HG03025 (cell line): ENCODE results near the gene MADCAM1.
A peak's percentile ranks its signal among the peaks of the same experiment; 100 is the strongest.

Experiments
- ATAC-seq: cut with Tn5 transposase; IDR thresholded peaks from one replicate; pipeline ENCODE4 v1.9.1; 2021; ENCODE audit warnings: mild to moderate bottlenecking, moderate library complexity; ENCODE audit not compliant: unreplicated experiment, low FRiP score

The MADCAM1 gene

DNA sequence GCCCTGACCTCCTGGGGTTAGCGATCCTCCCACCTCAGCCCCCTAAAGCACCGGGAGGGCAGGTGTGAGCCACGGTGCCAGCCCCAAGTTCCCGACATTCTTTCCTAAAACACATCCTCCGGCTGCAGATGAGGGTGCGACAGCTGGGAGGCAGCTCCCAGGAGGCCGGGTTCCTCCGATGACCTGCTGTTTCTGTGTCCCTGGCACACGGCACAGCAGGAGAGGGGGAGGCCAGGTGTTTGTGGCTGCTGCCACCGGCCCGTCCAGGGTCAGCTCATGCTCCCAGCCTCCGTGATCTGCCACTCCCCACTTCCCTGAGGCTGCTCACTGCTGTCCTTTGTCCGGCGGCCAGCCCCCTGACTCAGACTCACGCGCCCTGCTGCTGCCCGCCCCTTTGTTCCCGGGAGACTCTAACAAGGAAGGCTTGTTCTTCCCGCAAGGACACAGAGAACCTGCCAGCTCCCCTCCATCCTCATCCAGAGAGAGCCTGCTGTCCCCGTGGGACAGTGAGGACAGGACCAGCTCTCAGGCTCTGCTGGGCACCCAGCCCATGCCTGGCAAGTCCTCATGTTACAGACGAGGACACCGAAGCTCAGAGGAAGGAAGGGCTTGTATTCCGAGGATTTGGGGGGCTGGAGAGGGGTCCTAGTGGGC is 10.6 kb upstream of the MADCAM1 start:
- ATAC-seq, result no peak

DNA sequence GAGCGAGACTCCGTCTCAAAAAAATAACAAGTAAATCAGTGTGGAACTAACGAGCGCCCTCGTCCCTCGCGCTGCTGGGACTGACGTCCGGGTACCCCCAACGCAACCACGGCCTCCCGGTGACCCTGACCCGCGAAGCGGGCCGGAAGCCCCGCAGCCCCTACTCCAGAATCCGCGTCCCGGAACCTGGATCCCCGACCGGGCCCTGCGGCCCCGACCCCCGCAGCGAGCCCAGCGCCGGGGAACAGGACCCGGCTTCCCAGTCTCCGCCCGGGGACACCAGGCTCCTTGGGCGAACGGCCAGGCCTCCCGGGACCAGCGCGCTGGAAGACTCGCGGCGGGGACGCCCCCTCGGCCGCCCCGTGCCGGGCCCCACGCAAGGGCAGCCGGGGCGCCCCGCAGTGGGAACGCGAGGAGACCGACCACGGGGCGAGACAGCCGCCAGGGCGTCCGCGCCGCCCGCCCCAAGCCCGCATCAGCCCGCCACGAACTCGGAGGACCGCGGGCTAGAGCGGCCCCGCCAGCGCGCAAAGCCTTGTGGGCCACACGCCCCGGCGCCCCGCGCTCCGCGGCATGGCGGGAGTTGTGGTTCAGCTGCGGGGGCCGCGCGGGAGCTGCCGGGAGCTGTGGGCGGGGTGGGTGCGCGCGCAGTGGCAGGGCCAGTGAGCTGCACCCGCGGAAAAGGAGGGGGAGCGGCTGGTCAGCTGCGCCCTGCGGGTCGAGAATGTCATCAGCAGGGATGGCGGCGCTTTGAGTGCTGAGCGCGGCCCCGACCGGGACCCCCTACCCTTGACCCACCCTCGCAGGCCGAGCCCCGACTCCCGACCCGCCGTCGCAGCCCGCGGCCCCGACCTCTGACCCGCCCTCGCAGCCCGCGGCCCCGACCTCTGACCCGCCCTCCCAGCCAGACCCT is 7.5 kb upstream of the MADCAM1 start:
- peak; percentile 63 for ATAC-seq

DNA sequence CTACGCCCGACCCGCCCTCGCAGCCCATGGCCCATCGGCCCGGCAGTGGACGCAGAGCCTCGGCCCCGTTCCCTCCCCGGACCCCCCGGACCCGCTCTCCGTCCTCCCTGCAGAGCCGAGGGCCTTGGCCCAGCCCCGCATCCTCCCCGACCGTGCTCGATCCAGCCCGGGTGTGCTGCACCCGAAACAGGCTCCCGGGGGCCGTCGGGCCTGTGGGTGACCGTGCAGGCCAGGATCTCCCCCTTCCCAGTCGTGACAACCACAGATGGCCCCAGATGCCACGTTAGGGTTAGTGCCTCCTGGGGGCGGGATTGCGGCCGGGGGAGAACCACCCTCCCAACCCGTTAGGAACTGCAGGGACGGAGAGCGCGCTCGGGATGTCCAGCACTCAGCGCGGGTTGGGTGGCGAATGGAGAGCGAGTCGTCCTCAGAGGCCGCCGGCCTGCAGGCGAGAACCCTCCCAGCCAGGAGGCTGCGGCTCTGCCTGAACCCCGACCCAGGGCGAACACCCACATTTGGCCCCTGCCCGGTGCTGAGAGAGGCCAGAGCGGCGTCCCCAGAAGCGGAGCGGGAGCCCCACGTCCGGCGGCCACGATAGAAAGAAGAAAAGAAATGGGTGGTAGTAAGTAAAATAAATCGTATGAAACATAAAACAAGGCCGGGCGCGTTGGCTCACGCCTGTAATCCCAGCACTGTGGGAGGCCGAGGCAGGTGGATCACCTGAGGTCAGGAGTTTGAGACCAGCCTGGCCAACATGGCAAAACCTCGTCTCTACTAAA is 6.7 kb upstream of the MADCAM1 start:
- peak; percentile 4 for ATAC-seq

DNA sequence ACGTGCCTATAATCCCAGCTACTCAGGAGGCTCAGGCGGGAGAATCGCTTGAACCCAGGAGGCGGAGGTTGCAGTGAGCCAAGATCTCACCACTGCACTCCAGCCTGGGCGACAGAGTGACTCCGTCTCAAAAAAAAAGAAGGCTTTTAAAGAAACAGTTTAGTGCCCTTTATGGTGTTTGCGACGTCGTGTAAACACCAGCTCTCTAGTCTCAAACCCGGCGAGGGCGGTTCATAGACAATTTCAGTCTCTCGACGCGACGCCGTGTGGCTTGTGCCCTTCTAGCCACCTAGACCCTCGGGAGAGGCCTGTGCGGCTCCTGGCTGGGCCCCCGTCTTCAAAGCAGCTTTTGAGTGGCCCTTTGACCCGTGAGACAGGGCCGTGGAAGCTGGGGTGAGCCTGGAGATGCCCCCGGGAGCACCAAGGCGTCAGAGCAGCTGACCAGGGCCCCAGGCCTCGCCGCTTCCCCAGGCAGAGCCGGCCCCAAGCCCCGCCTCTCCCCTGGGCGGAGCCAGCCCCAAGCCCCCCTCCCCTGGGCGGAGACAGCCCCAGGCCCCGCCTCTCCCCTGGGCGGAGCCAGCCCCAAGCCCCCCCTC is 5.0 kb upstream of the MADCAM1 start:
- no peak for ATAC-seq

DNA sequence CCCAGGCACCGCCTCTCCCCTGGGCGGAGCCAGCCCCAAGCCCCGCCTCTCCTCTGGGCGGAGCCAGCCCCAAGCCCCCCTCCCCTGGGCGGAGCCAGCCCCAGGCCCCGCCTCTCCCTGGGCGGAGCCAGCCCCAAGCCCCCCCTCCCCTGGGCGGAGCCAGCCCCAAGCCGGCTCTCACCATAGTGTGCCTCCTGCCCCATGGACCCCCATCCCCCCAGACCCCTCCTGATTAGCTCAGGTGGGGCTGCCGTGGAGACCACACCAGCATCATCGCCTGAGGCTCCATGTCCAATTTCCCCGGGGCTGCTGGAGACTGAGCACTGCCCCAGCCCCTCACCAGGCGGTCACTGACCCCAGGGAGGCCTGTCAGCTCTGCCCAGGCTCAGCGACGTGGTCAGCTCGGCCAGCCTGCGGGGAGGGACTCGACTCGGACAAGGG is 4.2 kb upstream of the MADCAM1 start:
- no peak for ATAC-seq

DNA sequence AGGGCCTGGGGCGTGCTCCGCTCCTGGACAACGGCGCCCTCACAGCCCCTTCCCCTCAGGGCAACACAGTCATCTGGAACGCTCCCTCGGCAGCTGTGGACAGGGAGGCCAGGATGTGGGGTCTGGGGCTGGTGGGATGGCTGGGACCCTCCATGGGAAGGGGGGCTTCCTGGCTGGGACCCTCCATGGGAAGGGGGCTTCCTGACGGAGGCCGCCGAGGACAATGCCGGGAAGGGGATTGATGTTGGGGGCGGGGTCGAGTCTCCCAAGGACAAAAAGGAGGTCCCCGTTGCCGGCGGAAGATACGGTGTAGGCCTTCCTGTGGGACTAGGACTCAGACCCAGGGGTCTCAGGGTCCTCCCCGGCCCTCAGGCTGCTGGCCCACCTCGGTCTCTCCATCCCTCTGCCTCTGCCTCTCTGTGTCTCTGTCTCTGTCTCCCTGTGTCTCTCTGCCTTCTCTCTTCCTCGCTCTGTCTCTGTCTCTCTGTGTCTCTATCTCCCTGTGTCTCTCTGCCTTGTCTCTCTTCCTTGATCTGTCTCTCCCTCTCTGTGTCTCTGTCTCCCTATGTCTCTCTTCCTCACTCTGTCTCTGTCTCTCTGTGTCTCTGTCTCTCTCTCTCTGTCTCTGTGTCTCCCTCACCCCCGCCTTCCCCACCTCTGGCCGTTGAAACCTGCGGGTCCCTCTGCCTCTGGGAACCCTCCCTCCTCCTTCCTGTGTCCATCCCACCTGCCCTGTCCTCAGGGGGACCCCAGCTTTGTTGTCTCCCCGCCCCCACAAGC is 2.7 kb upstream of the MADCAM1 start:
- ATAC-seq, result no peak

DNA sequence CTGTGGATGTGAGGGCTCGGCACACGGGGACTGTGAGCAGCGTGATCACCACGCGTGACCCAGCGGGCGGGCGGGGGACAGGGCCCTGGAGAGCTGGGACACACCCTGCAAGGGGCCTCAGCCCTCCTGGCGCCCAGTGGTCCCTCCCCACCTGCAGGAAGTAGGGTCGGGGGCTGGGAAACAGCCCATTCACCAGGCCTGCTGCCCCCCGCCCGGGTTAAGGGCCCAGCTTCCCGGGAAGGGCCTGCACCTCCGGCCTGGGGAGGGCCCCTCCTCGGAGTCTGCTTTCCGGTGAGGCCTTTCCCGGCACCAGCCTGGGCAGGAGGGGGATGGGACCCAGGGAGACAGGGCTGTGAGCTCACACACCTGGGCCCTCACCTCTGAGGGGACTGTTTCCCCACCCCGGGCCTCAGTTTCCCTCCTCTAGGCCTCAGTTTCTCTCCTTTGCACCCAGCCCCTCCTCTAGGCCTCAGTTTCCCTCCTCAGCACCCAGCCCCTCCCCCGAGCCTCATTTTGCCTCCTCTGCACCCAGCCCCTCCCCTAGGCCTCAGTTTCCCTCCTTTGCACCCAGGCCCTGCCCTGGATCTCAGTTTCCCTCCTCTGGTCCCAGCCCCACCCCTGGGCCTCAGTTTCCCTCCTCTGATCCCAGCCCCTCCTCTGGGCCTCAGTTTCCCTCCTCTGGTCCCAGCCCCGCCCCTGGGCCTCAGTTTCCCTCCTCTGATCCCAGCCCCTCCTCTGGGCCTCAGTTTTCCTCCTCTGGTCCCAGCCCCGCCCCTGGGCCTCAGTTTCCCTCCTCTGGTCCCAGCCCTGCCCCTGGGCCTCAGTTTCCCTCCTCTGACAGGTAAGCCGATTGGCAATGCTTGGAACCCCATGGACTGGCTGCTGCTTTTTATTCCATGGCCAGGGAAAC is 1.9 kb upstream of the MADCAM1 start:
- ATAC-seq, result no peak

DNA sequence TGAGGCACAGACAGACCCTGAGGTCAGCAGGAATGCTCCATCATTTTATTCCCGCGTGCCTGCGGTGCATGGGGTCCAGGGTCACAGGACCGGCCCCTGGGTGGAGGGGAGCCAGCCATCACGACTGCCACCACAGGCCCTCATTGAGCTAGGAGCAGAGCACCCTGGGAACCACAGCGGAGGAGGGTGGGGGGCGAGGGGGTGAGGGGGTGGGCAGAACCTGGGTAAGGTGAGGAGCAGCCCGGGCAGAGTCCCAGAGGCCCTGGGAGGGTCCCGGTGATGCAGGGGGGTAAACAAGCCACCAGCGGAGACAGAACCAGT is 1.2 kb upstream of the MADCAM1 start:
- ATAC-seq, result no peak

DNA sequence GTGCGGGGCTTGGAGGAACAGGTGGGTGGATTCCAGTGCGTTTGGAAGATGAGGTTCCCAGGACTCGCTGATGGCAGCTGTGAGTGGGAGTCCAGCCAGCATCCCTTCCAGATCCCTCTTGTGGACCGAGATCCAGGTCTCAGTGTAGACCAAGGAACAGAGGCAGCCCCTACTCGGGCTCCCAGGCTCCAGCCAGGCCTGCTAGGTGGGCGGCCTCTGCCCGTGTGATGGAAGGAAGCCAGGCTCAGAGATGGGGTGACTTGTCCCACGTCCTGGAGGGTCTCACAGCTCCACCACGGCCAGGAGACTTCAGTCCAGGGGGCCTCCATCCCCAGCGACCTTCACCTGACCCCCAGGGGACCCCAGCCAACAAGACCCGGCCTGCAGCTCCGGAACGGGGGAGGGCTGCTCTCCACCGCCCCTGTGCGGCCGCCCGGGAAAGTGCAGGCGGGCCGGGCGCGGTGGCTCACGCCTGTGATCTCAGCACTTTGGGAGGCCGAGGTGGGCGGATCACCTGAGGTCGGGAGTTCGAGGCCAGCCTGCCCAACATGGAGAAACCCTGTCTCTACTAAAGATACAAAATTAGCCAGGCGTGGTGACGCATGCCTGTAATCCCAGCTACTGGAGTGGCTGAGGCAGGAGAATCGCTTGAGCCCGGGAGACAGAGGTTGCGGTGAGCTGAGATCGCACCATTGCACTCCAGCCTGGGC is 729 bp upstream of the MADCAM1 start:
- ATAC-seq, result no peak

DNA sequence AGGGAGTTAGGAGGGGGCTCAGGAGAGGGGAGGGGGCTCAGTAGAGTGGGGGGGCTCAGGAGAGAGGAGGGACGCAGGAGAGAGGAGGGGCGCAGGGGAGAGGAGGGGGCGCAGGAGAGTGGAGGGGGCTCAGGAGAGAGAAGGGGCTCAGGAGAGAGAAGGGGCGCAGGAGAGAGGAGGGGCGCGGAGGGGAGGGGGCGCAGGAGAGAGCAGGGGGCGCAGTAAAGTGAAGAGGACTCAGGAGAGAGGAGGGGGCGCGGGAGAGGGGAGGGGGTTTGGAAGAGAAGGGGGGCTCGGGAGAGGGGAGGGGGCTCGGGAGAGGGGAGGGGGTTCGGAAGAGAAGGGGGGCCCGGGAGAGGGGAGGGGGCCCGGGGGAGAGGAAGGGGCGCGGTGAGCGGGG is 700 bp downstream of the MADCAM1 start:
- no peak for ATAC-seq

DNA sequence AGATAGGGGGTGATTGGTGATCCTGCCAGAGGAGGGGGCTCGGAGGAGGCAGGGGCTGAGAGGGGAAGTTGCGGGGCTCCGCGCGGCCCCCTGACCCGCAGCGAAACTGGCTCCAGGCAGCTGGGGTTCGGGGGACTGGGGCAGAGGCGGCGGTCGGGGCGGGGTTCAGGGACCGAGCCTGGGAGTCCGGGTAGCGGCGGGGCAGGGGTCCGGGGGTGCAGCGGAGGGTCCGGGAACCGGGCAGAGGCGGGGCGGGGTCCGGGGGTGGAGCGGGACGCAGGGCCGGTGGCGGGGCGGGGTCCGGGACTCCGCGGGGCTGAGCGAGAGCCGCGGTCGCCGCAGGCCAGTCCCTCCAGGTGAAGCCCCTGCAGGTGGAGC is 1.2 kb downstream of the MADCAM1 start:
- no peak for ATAC-seq

DNA sequence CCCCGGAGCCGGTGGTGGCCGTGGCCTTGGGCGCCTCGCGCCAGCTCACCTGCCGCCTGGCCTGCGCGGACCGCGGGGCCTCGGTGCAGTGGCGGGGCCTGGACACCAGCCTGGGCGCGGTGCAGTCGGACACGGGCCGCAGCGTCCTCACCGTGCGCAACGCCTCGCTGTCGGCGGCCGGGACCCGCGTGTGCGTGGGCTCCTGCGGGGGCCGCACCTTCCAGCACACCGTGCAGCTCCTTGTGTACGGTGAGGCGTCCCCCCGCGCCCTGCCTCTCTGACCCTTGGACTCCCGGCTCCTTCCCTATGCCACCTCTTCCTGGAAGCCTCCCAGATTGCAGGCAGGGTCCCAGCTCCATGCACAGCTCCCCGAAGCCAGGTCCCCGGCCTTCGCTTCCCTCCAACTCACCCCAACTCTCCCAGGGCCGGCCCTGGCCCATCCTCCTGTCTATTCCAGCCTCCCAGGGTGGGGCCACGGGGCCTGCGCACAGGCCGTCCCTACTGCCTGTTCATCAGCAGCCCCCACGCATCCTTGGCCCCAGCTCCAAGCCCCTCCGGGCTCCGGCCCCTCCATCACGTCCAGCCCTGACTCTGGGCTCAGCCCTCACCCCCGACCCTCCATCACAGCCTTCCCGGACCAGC is 1.7 kb downstream of the MADCAM1 start:
- ATAC-seq, result no peak

DNA sequence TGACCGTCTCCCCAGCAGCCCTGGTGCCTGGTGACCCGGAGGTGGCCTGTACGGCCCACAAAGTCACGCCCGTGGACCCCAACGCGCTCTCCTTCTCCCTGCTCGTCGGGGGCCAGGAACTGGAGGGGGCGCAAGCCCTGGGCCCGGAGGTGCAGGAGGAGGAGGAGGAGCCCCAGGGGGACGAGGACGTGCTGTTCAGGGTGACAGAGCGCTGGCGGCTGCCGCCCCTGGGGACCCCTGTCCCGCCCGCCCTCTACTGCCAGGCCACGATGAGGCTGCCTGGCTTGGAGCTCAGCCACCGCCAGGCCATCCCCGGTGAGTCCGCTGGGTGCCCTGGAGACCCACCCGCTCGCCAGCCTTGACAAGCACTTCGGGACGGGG is 2.2 kb downstream of the MADCAM1 start:
- no peak for ATAC-seq

DNA sequence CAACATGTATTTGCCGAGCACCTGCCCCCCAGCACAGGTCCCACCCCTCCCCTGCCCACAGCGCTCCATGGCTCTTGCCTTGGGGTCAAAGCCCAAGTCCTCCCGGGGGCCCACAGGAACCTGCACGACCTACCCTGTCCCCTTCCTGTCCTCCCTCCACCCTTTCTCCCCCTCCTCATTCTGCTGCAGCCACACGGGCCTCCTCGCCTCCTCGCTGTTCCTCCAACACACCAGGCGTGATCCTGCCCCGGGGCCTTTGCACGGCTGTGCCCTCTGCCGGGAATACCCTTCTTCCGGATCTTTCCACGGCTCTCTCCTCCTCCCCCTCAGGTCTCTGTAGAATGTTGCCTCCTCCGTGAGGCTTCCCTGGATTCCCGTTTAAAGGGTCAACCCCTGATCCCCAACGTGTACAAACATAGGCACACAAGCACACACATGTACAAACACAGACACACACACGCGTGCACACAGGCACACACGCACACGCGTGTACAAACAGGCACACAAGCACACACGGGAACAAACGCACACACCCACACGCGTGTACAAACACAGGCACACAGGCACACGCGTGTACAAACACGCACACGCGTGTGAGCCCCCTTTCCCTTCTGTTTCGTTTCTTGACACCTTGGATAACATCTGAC is 2.8 kb downstream of the MADCAM1 start:
- ATAC-seq, result no peak

DNA sequence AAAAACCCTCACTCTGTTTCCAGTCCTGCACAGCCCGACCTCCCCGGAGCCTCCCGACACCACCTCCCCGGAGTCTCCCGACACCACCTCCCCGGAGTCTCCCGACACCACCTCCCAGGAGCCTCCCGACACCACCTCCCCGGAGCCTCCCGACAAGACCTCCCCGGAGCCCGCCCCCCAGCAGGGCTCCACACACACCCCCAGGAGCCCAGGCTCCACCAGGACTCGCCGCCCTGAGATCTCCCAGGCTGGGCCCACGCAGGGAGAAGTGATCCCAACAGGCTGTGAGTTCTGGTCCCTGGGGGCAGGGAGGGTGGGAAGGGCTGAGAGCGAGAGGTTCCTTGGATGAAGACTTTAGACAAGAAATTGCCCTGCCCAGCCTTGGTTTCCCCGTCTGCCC is 5.4 kb downstream of the MADCAM1 start:
- no peak for ATAC-seq

DNA sequence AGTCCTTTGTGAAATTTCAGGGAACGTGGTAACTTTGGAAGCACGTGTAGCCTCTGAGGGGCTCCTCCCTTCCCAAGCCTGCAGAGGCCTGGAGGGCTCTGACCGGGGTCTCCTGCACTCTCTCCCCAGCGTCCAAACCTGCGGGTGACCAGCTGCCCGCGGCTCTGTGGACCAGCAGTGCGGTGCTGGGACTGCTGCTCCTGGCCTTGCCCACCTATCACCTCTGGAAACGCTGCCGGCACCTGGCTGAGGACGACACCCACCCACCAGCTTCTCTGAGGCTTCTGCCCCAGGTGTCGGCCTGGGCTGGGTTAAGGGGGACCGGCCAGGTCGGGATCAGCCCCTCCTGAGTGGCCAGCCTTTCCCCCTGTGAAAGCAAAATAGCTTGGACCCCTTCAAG is 8.3 kb downstream of the MADCAM1 start:
- ATAC-seq, result no peak

DNA sequence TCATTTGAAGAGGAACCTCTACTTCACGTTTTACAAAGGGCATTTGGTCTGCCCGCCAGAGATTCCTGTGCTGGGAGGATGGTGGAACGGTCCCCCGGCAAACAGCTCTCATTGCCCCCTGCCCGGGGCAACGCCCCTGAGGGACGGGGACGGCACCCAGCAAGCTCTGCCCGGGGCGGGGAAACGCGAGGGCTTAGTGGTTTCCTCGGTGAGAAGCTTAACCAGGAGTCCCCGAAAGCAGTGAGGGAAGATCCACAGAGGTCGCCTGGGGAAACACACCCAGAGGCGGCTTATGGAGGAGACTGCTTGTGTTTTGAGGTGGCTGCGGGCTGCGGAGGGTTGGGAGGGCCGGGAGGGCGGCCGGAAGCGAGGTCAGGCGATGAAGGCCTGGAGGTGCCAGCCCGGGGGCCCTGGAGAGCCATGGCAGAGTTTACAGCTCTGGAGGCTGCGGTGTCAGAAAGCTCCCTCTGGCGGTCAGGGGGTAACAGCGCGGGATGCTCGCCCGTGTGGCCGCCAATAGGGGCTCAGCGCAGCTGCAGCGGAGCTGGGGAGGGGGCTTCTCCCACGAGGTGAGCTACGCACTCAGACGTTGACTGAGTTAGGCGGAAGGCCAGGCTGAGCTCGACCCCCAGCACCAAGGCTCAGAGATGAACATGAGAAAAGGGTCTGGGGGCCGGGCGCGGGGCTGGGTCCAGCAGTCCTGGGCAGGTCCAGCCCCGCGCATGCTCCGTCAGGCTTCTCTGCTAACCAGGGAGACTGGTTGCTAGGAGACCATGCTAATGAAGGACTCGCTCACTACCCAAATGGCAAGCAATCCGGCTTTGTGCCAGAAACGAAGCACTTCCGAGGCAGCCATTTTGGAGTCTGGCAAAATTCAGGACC is 10.4 kb downstream of the MADCAM1 start:
- peak; percentile 66 for ATAC-seq
